OCI-M2 (cell line): ENCODE data around the gene CASQ1.

Experiments
- DNase-seq: peaks from one replicate; lab custom pipeline; 2025; ENCODE audit not compliant: unreplicated experiment; lab: John Stamatoyannopoulos, UW

The CASQ1 gene

DNA sequence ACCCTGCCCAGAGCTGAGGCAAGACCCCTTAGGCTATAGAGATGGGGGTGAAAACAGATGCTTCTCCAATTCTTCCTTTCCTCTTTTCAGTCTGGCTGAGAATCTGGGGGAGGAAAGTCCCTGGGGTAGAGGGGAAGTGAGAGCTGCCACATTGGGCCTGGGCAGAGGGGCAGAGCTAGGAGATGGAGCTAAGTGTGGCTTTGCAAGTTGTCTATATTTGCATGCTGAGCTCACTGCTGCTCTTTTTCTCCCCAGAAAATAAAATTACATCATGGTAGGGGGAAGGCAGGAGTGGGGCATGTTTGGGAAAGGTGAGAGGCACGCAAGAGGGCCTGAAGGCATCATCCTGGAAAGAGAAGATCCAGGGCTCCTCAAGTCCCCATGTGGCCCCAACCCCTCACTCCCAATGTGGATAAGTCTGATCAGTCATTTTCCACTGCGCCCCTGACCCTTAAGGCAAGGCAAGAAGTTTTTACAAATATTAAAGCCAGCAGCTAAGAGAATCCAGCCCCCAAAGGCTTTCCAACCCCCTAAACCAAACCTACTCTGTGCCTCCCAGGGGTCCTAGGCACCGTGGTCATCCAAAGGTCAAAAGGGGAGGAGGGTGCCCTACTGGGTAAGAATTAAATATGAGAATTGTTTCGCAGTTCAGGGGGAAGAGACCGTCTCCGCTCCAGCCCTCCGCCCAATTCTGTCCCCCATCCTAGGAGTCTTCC lies 14.3 kb downstream of the CASQ1 start:
- no peak for DNase-seq

DNA sequence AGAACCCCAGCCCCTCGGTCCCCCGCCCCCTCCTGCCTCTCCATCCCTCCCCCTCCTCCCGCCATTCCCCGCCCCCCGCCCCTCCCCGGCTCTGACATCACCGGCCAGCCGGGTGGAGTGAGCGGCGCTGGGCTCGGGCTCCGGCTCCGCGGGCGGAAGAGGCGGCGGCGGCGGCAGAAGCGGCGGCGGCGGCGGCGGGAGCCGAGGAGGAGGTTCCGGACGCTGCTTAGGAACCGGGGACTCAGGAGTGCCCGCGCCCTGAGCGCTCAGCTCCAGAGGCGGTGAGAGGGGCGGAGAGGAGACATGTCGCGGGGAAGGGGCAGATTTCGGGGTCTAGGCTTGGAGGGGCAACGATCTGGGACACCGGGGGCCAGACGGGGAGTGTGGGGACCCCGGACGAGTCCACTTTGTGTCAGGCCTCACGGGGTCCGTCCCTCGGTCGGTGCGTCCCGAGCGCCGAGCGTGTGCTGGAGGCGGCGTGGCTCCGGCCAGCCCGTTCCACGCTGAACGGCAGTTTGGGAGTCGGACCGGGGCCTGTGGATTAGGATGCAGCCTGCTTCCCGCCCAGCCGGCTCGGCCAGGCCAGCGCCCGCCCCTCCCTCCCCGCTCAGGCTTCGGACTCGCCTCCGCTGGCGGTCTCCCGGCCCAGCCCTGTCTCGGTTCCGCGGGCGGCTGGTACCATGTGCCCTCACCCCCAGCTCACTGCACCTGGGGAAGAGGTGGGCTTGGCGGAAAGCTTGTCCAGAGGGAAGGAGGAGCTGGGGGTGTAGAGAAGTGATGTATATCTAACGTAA lies 15.1 kb downstream of the CASQ1 start, which contains the start of gene PEA15:
PEA15 (plus strand) TSS at position 143 of the 794 bp plus-strand sequence. CDS start 6,161 bp downstream, outside the sequence.
- DNase-seq, result no peak

- no peak for DNase-seq
Observed at GRCh38 chr1:160206036-160206389, 15.6 kb downstream of the CASQ1 start.

GRCh38 chr1:160206421-160207117 lies 16.2 kb downstream of the CASQ1 start:
- DNase-seq, result no peak

DNA sequence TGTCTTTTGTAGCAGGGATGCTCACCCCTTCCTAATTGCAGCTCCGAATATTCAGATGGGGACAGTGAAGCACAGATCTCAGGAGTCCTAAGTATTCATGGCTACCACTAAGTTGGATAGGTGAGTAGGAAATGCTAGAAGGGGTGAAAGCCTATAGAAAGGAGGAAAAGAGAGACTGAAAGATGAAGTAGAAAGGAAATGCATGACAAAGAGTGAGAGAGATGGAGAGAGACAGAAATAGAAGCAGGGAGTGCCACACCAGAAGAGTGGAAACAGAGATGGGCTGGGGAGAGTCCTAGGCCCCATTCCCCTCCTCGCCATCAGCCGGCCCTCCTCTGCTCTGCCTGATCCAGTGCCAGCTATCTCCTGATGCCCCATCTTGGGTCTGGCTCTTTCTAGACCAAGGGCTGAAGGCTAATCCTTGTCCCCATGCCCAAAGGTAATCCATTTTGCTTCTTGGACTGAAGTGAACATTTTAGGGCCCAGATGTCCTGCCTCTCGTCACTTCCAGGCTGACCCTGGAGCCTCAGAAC lies 16.8 kb downstream of the CASQ1 start:
- no peak for DNase-seq

DNA sequence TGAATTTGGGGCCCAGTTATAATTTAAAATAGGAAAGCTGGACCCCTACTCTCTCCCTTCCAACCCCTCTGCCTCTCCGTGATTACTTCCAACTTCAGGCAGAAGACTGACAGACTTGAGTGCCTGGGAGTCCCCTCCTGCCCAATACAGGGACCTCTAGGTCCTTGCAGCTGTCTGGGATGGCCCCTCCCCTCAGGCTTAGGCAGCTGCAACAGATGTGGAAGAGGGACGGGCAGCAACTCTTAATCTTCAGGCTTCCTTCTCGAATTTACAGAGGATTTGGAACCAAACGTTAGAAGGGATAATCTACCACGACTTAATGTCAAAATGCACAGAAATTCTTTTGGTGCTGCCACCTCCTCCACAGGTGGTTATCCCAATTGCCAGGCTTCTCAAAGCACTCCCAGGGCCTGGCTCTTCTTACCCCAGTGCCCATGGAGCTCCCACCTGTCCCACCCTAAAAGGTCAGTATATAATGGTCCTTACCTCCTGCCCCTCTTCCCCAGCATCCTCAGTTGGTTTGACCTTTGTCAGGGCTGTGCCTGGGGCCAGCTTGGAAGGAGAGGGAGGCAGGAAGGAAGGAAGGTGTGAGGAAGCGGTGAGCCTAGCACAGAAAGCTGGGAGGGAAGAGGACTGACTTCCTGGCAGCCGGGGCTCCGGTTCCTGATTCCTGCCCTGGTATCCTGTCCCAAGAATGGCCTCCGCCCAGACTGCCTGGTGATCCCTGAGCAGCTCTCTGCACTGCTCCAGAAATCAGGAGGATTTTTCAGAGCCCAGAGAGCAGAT lies 17.6 kb downstream of the CASQ1 start:
- no peak for DNase-seq

DNA sequence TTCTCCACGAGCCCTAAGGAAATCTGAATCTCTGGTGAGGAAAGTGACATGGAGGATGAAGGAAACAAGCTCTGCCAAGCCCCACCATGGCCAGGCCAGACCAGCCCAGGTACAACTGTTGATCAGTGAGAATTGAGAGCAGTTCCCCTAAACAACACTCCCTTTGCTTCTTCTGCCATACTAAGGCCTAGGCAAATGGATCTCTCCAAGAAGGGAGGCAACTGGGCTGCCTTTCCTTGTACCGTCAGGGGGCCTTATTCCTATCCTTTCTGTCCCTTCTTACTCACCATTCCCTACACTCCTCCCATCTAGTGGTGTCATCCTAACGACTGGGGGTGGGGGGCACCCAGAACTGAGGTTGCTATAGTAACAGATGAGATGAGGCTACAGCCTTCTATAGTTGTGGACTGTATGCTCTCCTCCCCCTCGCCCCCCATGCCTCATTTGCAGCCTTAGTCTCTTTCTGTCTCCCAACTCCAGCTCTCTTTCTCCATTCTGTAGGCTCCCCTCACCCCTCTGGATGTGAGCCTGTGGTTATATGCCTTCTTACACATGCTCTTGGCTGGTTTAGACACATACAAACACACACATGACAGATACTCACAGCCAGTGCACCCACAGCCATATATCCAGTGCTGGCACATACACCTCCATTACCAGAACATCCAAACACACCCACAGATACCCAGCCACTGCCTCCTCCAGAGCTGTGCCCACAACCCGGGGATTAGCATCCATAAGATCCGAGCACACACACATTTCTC lies 18.4 kb downstream of the CASQ1 start:
- no peak for DNase-seq

GRCh38 chr1:160209321-160210046 lies 19.1 kb downstream of the CASQ1 start:
- no peak for DNase-seq

DNA sequence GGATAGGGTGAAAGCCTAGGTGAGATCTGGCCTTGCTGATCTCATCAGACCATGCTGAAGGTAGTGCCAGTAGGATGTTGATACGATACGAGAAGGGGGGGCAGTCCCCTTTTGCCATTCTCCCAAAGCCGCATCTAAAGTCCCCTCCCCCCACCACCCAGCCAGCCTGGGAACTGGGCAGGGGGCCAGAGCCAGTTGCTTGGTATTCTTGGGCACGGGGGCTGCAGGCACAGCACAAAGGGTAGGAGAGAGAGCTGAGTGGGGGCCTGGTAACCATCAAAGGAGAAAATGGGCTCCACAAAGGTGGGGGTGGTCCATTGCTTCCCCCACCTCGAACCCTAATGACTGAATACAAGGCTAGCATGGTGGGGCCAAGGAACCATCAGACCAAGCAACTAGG lies 20.2 kb downstream of the CASQ1 start:
- no peak for DNase-seq

DNA sequence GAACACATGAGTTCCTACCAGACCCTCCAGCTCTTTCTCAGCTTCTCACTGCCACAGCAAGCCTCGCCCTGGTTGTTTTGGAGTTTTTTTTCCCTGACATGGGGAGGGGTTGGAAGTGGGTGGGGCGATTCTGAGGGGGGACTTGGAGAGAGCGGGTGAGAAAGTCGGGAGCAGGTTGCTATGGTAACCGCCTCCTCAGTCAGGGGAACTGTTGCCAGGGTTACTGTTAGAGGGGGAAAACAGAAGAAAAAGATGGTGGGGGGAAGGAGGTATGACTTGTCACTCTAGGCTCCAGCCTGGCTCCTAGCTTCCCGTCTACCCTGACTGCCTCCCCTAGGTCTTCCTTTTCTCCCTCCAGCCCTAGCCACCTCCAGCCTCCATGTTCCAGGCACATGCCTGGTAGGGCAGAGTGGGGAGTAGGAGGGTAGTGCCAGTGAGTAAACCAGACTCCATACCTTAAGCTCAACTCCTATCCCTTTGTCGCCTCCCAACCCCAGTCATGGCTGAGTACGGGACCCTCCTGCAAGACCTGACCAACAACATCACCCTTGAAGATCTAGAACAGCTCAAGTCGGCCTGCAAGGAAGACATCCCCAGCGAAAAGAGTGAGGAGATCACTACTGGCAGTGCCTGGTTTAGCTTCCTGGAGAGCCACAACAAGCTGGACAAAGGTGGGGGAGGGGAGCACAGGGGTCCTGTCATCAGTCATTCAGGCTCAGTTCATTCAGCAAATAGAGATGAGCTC lies 20.8 kb downstream of the CASQ1 start:
- no peak for DNase-seq

GRCh38 chr1:160214481-160215140 lies 24.2 kb downstream of the CASQ1 start:
- DNase-seq, result no peak

DNA sequence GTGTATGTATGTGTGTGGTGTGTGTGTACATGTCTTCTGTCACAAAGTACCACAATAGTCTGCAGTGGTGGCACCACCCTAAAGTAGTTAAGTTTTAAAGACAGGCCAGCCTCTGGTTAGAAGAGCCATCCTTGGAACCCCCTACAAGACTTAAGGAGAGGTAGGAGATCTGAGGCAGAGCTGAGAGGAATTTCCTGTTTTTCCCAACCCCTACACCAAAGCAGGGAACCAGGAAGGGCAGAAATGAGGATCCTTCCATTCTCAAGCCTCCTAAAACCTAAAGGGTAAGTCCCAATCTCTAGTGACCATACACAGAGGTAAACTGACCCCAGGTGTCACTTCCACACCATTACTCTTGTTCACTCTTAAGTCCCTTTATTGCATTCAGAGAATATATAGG lies 25.9 kb downstream of the CASQ1 start:
- no peak for DNase-seq

- DNase-seq, result no peak
Observed at GRCh38 chr1:160217481-160218051, 27.2 kb downstream of the CASQ1 start.

- no peak for DNase-seq
Observed at GRCh38 chr1:160219062-160219929, 28.9 kb downstream of the CASQ1 start.

- no peak for DNase-seq
Observed at GRCh38 chr1:160220301-160220700, 29.9 kb downstream of the CASQ1 start.

- no peak for DNase-seq
Observed at GRCh38 chr1:160221089-160221488, 30.7 kb downstream of the CASQ1 start.

DNA sequence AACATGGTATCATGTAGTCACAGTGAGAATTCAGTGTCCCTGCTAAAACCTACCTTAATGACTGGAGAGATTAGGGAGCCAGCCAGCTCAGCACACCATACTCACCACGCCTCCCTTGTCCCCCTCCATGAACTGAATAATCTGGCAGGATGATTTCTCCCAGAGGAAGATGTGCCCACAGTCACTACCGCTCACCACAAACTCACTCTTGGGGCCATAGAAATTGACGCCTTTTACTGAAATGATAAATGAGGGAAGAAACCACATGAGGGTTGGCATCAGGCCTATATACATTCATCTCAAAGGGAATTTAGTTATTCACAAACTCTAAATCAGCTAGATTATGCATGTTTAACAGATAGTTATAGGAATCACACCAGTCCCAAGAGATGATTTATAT lies 32.2 kb downstream of the CASQ1 start:
- DNase-seq, result no peak
